GM12891 (cell line): Measurements from ENCODE around the gene LGALS9C.
"Not testable (repeated sequence)": the region's sequence is repeated elsewhere in the genome, so short reads cannot be mapped to it uniquely, and the experiment has no call there.

ENCODE experiments used
- DNase-seq: peaks from one replicate; pipeline ENCODE4 v3.0.0; 2011; ENCODE audit warnings: low spot score; ENCODE audit not compliant: insufficient read length
- FAIRE-seq: peaks from 2 replicates; lab custom pipeline; 2011; peaks lifted over from hg19 to GRCh38; lab: Jason Lieb, UNC

The LGALS9C gene

DNA sequence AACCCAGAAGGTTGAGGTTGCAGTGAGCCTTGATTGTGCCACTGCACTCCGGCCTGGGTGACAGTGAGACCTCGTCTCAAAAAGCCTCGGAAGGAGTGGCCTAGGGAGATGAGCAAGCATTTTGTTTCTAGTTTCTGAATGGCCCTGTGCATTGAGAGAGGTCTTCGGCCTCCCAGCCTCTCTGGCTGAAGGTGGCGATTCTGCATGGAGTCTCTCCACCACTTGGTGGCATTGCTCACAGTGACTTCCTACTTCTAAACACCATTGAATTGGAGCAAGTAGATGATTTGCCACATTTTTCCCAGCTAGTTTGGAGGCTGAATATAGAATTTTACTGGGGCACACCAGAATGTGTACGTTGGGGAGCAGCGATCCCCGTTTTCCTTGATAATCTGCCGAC is 48.4 kb downstream of the LGALS9C start:
- FAIRE-seq, DNase-seq: not testable (repeated sequence)

DNA sequence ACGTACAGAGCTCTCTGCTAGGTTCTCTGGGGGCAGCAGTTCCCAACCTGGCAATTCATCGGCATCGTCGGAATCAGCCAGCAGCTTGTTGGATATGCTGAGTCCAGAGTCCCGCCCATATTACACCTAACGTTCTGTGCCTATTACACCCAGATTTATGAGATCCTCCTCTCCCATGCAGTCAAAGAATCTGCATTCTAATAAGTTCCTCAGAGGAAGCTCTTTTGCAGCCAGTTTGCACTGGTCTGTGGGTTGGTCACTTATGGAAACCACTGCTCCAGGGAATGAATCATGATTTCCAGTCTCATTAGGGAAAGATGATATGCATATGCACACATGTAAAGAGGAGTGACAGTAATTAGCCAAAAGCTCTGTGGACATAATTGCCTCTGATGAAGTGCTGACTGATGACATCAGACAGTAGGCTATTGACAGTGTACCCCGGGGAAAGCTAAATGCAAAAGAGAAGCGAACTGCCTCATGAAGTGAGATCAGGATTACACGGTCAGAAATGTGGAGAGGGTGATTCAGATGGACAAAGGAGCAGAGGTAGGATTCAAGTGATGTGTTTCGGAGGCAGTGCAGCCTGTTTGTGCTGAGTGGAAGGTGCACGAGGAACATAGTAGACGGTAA is 49.7 kb downstream of the LGALS9C start:
- FAIRE-seq: not testable (repeated sequence)

DNA sequence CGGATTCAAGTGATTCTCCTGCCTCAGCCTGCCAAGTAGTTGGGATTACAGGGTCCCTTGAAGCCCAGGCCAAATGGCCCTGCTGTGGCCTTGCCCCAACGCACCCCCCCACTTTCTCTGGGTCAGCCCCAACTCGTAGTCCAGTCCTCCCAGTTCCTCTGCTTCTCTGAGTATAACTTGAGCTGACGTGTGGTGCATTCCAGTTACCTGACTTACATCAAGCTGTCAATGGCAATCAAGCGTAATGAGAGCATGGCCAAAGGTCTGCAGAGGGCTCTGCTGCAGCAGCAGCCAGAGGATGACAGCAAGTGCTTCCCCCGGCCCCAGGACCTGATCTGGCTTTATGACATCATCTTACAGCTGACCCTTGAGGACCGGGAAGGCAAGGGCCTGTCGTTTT is 50.8 kb downstream of the LGALS9C start:
- not testable (repeated sequence) for DNase-seq, FAIRE-seq

More for the DNA sequence above, 49.7 kb downstream of the LGALS9C start:
- not testable (repeated sequence) for DNase-seq

DNA sequence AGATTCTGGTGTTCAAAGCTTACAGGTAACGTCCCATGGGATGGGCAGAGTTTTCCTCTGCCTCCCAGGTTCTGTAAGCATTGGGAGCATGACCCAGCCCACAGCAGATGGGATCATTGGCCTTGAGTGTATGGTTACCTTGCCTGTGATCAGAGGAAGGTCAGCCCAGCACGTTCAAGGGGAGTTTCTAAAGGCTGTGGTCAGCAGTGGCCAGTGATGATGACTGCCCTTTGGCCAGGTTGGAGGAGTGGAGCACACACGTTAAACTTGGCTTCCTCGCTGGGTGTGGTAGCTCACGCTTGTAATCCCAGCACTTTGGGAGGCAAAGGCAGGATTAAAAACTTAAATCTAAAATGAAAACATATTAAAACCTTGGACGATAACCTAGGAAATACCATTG is 51.8 kb downstream of the LGALS9C start:
- FAIRE-seq, DNase-seq: not testable (repeated sequence)

DNA sequence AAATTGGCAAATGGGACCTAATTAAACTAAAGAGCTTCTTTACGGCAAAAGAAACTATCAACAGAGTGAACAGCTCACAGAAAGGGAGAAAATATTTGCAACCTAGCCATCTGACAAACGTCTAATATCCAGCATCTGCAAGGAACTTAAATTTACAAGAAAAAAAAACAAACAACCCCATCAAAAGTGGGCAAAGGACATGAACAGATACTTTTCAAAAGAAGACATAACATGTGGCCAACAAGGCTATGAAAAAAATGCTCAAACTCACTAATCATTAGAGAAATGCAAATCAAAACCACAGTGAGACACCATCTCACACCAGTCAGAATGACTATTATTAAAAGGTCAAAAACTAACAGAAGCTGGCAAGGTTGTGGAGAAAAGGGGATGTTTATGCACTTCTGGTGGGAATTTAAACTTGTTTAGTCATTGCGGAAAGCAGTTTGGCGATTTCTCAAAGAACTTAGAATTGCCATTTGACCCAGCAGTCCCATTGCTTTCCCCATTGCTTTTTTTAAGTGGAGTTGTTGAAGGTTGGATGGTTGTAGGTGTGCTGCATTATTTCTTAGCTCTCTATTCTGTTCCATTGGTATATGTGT is 52.4 kb downstream of the LGALS9C start:
- DNase-seq, FAIRE-seq: not testable (repeated sequence)

DNA sequence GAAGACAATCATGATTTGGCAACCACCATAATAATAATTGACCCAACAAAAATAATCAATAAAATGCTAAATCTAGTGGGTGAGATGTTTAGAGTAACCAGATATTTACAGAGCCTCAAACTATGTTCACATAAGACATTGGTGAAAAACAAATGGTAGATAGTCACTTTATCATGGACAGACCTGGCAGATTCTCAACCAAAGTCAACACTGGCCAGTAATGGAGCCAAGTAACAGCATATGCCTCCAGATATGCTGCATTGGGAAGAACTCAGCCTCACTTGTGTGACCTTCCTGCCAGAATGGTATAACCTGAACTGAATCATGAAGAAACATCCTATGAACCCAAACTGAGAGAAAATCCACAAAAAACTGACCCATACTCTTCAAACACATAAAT is 53.8 kb downstream of the LGALS9C start:
- FAIRE-seq, DNase-seq: not testable (repeated sequence)

DNA sequence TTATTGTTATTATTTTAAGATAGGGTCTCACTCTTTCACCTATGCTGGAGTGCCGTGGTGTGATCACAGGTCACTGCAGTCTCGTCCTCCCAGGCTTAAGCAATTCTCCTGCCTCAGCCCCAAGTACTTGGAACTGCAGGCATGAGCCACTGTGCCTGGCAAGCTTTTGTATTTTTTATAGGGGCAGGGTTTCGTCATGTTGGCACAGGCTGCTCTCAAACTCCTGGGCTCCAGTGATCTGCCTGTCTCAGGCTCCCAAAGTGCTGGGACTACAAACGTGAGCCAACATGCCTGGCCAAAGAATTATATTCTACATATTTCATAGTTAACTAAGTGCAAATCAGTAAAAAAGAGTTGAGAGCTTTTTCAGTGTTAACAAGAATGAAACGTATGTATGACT is 65.6 kb downstream of the LGALS9C start:
- not testable (repeated sequence) for FAIRE-seq, DNase-seq

DNA sequence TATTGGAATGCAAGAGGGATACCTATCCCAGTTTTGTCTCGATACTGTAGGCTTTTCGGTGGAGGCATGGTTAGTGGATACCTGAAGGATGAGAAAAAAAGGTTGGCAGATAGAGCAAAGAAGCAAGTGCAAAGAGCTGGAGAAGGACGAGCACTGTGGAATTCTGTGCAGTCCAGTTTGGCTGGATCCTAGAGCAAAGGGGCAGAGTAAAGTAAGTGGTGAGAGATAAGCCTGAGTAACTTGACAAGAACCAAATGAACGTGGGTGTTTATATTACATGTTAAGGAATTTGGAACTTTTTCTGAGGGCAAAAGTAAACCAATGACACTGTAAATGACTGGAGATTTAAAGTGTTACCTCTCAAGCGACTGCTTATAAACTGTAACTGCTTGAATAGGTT is 66.3 kb downstream of the LGALS9C start:
- DNase-seq, FAIRE-seq: not testable (repeated sequence)
